Stimulated activated CD4-positive, alpha-beta T cell treated with anti-CD3 and anti-CD28 coated beads, Interleukin-15, amount 100 ng/mL, for 48 hours (primary cell): ENCODE data around the gene TDP1.
"Not testable (repeated sequence)": the region's sequence is repeated elsewhere in the genome, so short reads cannot be mapped to it uniquely, and the experiment has no call there.

ENCODE experiments used
- DNase-seq, 2 donors: peaks; one replicate each; pipeline ENCODE4 v3.0.0-alpha.2; 2020; ENCODE audit warnings: low read depth in 2 of 2

Gene TDP1

GRCh38 chr14:90049390-90049789 lies 93.7 kb downstream of the TDP1 start:
- DNase-seq = no peak

DNA sequence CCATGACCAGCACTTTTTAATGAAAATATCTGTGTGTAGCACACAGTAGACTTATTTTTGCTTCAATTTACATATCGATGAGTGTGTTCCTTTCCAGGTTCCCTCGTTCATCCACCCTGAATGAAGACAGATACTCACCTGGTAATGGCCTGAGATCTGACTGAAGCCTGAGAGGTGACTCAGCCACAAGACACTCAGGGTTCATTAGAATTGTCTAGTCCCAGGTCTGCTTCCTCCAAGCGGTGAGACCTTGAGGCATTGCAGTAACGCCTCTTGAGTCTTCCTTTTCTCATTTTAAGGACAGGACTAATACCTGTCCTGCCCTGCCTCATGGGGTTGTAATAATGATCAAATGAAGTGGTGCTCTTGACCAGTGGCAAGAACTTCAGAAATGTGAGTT lies 94.5 kb downstream of the TDP1 start:
- DNase-seq = no peak

GRCh38 chr14:90053044-90053443 lies 97.3 kb downstream of the TDP1 start:
- DNase-seq = no peak

- DNase-seq = no peak
Observed at GRCh38 chr14:90054803-90055202, 99.1 kb downstream of the TDP1 start.

GRCh38 chr14:90056826-90057225 lies 101.1 kb downstream of the TDP1 start:
- DNase-seq = no peak

DNA sequence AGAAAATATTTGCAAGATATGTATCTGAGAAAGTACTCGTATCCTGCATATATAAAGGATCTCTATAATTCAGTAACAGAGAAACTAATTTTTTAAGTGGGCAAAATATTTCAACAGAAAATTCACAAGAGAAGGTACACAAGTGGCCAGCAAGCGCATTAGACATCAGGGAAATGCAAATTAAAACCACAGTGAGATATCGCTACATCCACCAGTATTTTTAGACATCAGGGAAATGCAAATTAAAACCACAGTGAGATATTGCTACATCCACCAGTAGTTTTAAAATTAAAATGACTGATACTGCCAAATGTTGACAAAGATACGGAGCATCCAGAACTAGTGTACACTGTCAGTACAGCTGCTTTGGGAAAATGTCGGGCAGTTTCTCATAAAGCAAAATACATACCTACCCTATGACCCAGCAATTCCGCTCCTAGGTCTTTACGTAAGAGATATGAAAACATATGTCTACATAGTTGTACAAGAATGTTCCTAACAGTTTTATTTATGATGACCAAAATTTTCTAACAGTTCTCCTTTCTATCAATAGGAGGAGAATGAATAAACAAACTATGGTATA lies 103.2 kb downstream of the TDP1 start:
- DNase-seq = no peak

DNA sequence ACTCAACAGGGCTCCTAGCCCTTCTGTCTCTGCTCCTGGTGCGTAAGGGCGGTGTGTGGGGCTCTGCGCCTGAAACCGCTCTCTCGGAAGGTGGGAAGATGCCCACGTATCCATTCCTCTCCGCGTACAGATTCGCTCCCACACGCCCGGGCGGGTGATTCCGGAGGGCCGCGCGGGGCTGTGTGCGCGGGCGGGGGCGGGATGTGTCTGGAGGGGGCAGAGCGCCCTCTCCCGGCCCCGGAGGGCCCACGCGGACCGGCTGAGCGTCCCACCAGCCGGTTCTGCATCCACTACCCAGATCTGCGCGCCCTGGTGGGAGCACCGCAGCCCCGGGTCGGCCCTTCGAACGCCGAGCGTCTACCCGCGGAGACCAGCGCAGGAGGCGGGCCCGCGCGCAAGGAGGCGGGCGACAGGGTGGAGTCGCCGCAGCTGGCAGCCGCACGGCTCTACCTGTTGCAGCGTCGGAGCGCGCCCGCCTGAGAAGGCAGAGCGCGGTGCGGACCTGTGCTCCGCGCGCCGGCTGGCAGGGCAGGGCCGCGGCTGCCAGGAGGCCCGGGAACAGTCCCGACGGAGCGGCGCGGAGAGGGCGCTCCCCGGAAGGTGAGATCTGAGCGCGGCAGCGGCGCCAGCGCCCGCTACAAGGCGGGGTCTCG lies 104.7 kb downstream of the TDP1 start:
- DNase-seq = peak; percentile 10 to 48

GRCh38 chr14:90060965-90061684 lies 105.4 kb downstream of the TDP1 start:
- no peak for DNase-seq

DNA sequence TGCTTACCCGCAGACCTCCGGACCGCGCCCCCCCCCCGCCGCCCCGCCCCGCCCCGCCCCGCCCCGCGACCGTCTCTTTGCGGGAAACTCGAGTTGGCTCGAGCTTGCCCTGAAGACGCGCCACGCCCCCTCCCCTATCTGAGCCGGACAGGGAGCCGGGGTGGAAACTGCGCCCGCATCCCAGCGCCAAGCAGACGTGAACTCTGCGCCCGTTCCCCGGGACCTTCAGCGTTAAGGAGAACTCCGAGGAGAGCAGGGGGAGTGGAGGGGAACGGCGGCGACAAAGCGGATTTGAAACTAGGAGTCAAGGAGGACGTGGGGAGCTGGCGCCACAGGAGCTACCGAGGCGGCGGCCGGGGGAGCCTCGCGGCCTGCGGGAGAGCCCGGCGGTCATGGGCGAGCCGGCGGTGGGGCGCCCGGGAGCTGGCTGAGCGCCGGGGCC lies 106.0 kb downstream of the TDP1 start, which contains the start of gene KCNK13:
TSS of gene KCNK13 (plus strand) at position 310 of the 442 bp plus-strand sequence. CDS start 212 bp downstream, outside the sequence.
- no peak for DNase-seq

DNA sequence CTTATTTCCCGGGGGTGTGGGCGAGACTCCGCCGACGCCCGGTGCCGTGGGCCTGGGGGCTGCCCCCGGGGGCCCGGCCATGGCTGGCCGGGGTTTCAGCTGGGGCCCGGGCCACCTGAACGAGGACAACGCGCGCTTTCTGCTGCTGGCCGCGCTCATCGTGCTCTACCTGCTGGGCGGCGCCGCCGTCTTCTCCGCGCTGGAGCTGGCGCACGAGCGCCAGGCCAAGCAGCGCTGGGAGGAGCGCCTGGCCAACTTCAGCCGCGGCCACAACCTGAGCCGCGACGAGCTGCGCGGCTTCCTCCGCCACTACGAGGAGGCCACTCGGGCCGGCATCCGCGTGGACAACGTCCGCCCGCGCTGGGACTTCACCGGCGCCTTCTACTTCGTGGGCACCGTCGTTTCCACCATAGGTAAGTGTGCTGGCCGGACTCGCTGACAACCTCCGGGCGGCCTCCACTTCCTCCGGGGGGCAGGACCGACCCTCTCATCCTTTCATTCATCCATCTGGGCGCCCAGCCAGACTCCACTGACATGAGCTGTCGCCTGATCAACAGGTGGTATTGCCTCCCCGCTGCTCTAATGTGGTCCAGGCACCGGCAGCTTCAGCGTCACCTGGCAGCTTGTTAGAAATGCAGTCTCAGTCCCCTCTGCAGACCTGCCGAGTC lies 106.5 kb downstream of the TDP1 start:
- no peak for DNase-seq

GRCh38 chr14:90062822-90063539 lies 107.3 kb downstream of the TDP1 start:
- no peak for DNase-seq

DNA sequence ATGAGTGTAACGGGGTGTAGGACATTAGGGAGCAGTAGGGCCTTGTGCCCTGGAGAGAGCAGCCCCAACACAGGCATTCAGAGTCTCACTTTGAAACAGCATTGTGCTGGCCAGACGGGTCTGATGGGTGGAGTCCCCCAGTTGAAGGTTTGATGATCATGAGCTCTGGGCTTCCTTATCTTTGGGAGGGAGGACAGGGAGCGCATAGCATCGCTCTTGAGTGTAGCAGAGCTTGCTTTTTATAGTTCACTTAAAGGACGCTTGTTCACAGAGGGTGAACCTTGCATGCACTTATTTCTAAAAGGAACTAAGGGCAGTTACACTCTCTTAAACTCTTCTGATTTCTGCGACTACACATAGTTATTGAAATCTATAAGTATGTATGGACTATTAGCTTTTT lies 116.6 kb downstream of the TDP1 start:
- DNase-seq = no peak

- DNase-seq = no peak
Observed at GRCh38 chr14:90079576-90079975, 123.8 kb downstream of the TDP1 start.

DNA sequence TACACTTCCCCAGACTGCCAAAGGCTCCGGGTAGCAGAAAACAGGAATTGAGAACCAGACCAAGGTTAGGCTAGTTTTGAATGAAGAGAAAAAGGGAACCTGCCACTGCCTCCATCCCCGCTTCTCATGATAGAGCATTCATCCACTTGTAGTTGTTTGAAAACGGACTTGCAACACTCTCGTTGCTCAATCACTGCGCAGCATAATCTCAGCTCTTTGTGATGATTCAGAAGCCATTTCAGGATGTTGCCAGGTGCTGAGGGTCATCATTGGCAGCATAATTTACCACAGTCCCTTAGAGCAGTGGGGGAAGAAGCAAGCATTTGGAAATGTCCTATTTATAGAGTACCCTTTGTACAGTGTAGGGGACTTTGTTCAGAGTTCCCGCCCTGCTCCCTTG lies 131.7 kb downstream of the TDP1 start:
- no peak for DNase-seq

GRCh38 chr14:90088176-90088575 lies 132.4 kb downstream of the TDP1 start:
- no peak for DNase-seq

DNA sequence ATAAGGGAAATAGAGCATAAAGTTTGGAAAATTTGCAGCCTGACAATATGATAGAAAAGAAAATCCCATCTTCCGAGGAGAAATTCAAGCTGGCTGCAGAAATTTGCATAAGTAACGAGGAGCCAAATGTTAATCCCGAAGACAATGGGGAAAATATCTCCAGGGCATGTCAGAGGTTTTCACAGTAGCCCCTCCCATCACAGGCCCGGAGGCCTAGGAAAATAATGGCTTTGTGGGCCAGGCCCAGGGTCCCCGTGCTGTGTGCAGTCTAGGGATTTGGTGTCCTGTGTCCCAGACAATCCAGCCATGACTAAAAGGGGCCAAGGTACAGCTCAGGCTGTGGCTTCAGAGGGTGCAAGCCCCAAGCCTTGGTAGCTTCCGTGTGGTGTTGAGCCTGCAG lies 133.8 kb downstream of the TDP1 start:
- DNase-seq = not testable (repeated sequence)

DNA sequence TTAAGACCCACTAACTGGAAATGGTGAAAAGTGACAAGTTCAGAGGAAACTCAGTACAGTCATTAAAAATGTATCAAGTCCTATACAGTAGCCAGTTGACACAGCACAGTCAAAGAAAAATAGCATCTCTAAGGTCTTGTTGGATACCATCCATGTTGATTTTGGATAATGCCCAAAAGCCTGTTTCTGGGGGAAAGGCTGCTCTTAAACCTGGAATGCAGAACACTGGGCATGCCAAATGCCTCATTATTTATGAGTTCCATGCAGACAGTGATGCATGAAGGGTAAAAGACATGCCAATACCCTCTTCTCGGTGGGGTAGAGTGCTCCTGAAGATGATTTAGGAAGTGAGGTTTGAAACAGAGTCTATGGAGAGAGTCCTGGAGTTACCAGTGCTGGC lies 135.7 kb downstream of the TDP1 start:
- DNase-seq = no peak

DNA sequence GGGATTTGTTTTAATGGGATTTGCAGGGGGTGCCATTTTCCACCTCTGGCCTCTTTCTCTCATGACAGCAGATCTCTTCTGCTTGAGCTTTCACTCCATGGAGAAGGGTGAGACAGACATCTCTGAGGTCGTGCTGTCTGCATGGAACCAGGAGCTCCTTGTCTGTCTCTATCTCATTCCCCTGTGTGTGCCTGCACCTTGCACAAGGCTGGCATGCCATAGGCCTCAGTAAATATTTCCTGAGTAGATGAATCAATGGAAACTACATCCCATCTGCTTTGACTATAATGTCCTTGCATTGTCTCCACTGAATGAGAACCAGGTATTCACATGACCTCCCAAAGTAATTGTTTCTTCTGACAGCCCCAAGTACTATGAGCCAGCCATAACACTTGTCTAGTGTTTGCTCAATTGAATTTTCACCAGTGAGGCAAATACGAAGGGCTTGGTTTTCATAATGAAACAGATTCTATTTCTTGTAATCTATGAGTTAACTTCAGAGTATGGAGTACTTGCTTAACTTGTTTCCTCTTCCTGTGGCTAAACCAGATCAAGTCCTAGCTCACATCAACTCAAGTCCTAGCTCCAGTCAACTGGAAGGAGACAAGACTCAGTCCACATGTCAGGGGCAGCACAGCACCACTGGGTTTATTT lies 138.3 kb downstream of the TDP1 start:
- no peak for DNase-seq
